ENCODE results near the gene CSTA.

The CSTA gene

GRCh38 chr3:122301063-122301462 lies 24.0 kb upstream of the CSTA start:
- H3K79me2 ChIP-seq = no peaks in the 10 kb centered on the region
- H3K36me3 ChIP-seq (ENCODE audit: control insufficient read depth, insufficient read depth, low read length) = no peaks in the 10 kb centered on the region
- peaks cover 4% of the 10 kb centered on the region for H3K4me1 ChIP-seq
- H2AFZ ChIP-seq = no peak overlapping the region
- no peak for TF ChIP-seq CTCF (IDR thresholded peaks at IDR 0.05)
- no peak overlapping the region for H3K9ac ChIP-seq
- no peak overlapping the region for H3K27ac ChIP-seq
- H3K9me3 ChIP-seq (ENCODE audit: control insufficient read depth, low read length) = no peaks in the 10 kb centered on the region
- H3K4me2 ChIP-seq (ENCODE audit: low read length) = no peak overlapping the region
- H3K27me3 ChIP-seq (ENCODE audit: control insufficient read depth, insufficient read depth, low read length) = no peaks in the 10 kb centered on the region
- H3K4me3 ChIP-seq (ENCODE audit: low read depth, low read length) = no peak overlapping the region

GRCh38 chr3:122305818-122306621 lies 19.0 kb upstream of the CSTA start:
- Histone ChIP-seq H3K79me2 (no peaks in the 10 kb centered on the region), H3K4me2 (ENCODE audit: low read length) (no peak overlapping the region), H3K27me3 (ENCODE audit: control insufficient read depth, insufficient read depth, low read length) (no peaks in the 10 kb centered on the region), H3K27ac (no peak overlapping the region), H2AFZ (peak overlapping the region; percentile 56), H3K9me3 (ENCODE audit: control insufficient read depth, low read length) (no peaks in the 10 kb centered on the region), H3K4me1 (peaks cover 6% of the 10 kb centered on the region), H3K9ac (no peak overlapping the region), H3K36me3 (ENCODE audit: control insufficient read depth, insufficient read depth, low read length) (no peaks in the 10 kb centered on the region), H3K4me3 (ENCODE audit: low read depth, low read length) (no peak overlapping the region)
- TF ChIP-seq CTCF (IDR thresholded peaks at IDR 0.05) = peak; percentile 45

- H3K4me1 ChIP-seq = peaks cover 6% of the 10 kb centered on the region
- no peaks in the 10 kb centered on the region for H3K36me3 ChIP-seq (ENCODE audit: control insufficient read depth, insufficient read depth, low read length)
- H3K9me3 ChIP-seq (ENCODE audit: control insufficient read depth, low read length) = no peaks in the 10 kb centered on the region
- H2AFZ ChIP-seq = no peak overlapping the region
- H3K27ac ChIP-seq = no peak overlapping the region
- H3K4me3 ChIP-seq (ENCODE audit: low read depth, low read length) = no peak overlapping the region
- no peaks in the 10 kb centered on the region for H3K27me3 ChIP-seq (ENCODE audit: control insufficient read depth, insufficient read depth, low read length)
- no peak overlapping the region for H3K9ac ChIP-seq
- H3K4me2 ChIP-seq (ENCODE audit: low read length) = no peak overlapping the region
- no peaks in the 10 kb centered on the region for H3K79me2 ChIP-seq
- no peak for TF ChIP-seq CTCF (IDR thresholded peaks at IDR 0.05)
Observed at GRCh38 chr3:122306622-122306953, 18.5 kb upstream of the CSTA start.

- Histone ChIP-seq H3K79me2 (no peaks in the 10 kb centered on the region), H3K4me1 (peaks cover 6% of the 10 kb centered on the region), H3K27me3 (ENCODE audit: control insufficient read depth, insufficient read depth, low read length) (no peaks in the 10 kb centered on the region), H3K4me2 (ENCODE audit: low read length) (no peak overlapping the region), H2AFZ (peak overlapping the region; percentile 38), H3K9ac (no peak overlapping the region), H3K27ac (no peak overlapping the region), H3K36me3 (ENCODE audit: control insufficient read depth, insufficient read depth, low read length) (no peaks in the 10 kb centered on the region), H3K4me3 (ENCODE audit: low read depth, low read length) (no peak overlapping the region), H3K9me3 (ENCODE audit: control insufficient read depth, low read length) (no peaks in the 10 kb centered on the region)
- TF ChIP-seq CTCF (IDR thresholded peaks at IDR 0.05) = no peak
Observed at GRCh38 chr3:122307094-122307687, 17.9 kb upstream of the CSTA start.

GRCh38 chr3:122307976-122308375 lies 17.1 kb upstream of the CSTA start:
- Histone ChIP-seq H3K79me2 (no peaks in the 10 kb centered on the region), H3K27ac (no peak overlapping the region), H3K36me3 (ENCODE audit: control insufficient read depth, insufficient read depth, low read length) (no peaks in the 10 kb centered on the region), H3K4me2 (ENCODE audit: low read length) (no peak overlapping the region), H3K9me3 (ENCODE audit: control insufficient read depth, low read length) (no peaks in the 10 kb centered on the region), H3K9ac (no peak overlapping the region), H2AFZ (no peak overlapping the region), H3K4me1 (peaks cover 6% of the 10 kb centered on the region), H3K27me3 (ENCODE audit: control insufficient read depth, insufficient read depth, low read length) (no peaks in the 10 kb centered on the region), H3K4me3 (ENCODE audit: low read depth, low read length) (no peak overlapping the region)
- no peak for TF ChIP-seq CTCF (IDR thresholded peaks at IDR 0.05)
